Cerebellar cortex (tissue), 1 donor: Measurements from ENCODE around the gene RAPGEF1.
A peak's percentile ranks its signal among the peaks of the same experiment; 100 is the strongest.
"Not testable (repeated sequence)": the region's sequence is repeated elsewhere in the genome, so short reads cannot be mapped to it uniquely, and the experiment has no call there.

ENCODE experiments used
- DNase-seq: peaks from one replicate; pipeline ENCODE4 v3.0.0-alpha.2; 2015; ENCODE audit warnings: low spot score

RAPGEF1 gene

DNA sequence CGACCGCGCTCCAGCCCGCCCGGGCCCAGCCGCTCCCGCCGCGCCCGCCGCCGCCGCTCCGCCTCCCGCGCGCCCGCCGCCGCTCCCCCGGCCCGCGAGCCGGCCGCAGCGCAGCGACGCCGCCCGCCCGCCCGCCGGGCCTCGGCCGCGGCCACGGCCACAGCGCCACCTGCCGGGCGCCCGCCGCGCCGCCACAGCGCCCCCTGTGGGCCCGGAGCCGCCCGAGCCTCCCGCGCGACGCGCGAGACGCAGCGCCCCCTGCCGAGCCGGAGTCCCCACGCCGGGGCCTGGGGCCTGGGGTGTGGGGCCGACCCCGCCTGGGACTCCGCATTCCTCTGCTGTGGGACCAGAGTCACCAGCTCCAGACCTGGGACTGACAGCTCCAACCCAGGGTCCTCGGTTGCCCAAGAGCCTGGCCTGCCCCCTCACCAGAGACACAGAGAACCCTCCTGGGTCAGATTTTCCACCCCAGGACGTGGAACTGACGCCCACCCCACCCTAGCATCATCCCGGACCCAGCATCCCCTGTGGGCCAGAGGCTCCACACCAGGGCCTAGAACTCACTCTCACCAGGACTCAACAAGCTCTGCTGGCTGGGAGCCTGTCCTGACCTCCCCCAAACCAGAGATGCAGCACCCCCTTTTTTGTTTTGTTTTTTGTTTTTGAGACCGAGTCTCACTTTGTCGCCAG lies at the start of gene RAPGEF1:
Gene RAPGEF1 (minus strand): TSS at position 118 of the 690 bp plus-strand sequence. CDS start 246 bp downstream, outside the sequence.
- no peak for DNase-seq

DNA sequence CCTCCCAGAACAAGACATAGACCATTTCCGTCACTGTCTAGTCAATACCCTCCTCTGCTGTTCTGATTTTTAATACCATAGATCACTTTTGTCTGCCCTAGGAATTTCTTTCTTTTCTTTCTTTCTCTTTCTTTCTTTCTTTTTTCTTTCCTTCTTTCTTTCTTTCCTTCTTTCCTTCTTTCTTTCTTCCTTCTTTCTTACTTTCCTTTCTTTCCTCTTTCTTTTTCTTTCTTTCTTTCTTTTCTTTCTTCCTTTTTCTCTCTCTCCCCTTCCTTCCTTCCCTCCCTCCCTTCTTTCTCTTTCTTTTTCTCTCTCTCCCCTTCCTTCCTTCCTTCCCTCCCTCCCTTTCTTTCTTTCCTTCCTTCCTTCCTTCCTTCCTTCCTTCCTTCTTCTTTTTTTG lies 49.0 kb upstream of the RAPGEF1 start:
- DNase-seq = no peak

GRCh38 chr9:131787838-131788237 lies 48.0 kb upstream of the RAPGEF1 start:
- no peak for DNase-seq

GRCh38 chr9:131784748-131785501 lies 45.0 kb upstream of the RAPGEF1 start:
- DNase-seq = no peak

GRCh38 chr9:131781069-131781468 lies 41.2 kb upstream of the RAPGEF1 start:
- DNase-seq = no peak

DNA sequence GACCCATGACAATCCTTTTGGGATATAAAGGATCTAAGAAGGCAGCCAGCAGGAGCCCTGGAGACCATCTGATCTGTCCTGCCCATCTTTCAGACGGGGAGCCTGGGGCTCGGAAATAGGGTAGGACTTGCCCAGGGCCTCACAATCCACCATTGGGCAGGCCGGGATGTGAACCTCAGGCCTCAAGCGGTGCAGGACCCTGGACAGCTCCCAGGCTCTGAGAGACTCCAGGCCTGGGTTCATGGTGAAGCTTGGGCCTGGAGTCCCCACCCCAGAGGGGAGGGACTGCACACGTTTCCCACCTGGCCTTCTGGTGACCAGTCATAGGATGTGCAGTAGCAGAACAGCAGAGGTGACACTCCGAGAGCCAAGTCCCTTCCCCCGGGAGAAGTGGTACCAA lies 36.6 kb upstream of the RAPGEF1 start:
- DNase-seq = no peak

DNA sequence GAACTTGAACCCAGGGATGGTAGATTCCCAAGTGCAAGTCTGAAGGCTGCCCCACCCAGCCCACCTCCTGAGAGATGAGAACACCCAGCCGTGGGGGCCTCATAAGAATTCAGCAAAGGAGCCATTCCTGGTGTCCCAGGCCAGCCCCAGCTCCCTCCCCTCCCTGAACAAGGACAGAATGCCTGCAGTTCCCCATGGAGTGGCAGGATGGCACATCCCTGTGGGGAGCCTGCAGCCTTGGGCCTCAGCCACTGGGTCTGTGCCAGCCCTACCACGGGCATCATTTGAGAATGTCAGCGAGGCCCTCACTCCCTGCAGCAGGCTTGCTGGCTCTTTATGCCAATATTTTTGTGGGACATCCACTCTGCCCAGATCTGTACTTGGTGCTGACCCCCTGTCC lies 36.2 kb upstream of the RAPGEF1 start:
- peak; percentile 89 for DNase-seq

GRCh38 chr9:131774636-131775035 lies 34.8 kb upstream of the RAPGEF1 start:
- no peak for DNase-seq

GRCh38 chr9:131773911-131774379 lies 34.1 kb upstream of the RAPGEF1 start:
- DNase-seq = no peak

- no peak for DNase-seq
These were observed 33.1 kb upstream of the RAPGEF1 start for GRCh38 chr9:131772940-131773339.

DNA sequence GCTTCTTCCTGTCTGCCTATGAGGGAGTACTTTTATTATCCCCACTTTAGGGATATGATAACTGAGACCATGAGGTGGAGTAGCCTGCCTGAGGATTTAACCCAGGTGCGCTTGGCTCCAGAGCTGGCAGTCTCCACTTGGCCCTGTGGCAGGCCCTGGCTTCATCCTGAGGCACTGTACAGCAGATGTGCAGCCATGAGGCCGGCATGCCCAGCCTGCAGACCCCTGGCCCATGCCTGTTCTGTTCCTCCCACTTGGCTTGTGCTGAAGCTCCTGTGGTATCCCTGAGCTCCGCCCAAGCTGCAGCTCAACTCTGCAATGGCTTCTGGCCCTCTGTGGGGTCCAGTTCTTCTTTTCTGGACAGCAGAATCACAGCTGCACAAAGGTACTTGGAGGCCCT lies 31.8 kb upstream of the RAPGEF1 start:
- DNase-seq = no peak

DNA sequence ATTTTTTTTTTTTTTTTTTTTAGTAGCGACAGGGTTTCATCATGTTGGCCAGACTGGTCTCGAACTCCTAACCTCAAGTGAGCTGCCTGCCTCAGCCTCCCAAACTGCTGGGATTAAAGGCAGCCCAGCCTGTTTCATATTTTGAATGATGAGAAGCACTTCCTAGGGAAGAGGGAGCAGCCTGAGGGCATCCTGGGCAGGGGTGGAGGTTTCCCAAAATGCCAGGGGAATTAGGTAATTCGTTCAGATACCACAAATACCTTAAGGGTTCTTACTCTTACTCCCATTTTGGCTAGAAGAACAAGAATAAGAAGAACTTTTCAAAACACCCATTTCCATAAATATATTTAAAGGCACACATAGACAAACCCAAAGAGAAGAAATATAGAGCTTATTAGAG lies 29.5 kb upstream of the RAPGEF1 start:
- no peak for DNase-seq

DNA sequence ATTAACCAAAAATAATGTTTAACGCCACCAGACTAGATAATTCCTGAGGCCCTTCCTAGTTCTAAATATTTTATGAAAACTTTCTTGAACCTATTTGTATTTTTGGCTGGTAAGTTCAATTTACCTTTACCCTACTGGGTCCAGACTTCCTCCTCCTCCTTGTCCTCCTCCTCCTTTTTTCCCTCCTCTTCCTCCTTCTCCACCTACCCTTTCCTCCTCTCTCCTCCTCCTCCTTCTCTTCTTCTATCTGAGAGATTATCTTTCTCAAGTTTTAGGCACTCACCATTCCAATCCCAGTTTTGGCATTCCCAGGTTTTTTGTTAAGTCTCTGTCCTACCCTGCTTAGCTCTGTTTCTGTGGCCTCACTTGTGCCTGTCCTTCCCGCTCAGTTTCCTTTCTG lies 24.7 kb upstream of the RAPGEF1 start:
- DNase-seq = no peak

DNA sequence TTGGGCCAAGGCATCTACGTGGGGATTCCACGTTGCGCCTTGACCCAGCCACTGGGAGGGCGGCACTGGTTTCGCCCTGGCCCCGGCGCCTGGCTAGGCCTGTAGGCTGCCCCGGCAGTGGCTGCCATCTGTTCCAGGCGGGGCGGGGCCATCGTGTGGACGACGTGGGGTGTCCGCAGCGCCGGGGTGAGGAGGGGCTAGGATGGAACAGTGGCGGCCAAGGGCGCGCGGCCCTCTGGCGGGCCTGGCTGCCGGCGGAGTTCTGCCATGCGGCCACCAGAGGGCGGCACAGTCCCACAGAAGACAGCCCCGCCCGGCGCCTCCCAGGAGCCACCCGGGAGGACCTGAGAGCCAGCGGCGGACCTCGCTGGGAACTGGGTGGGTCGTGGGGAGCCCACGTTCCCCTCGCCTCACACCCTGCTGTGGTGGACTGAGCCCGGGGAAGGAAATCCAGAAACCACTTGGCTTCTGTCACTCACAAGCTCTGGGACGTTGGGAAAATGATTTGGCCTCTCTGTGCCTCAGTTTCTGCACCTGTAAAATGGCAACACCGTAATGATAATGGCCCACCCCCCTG lies 22.6 kb upstream of the RAPGEF1 start:
- peak; percentile 73 for DNase-seq

DNA sequence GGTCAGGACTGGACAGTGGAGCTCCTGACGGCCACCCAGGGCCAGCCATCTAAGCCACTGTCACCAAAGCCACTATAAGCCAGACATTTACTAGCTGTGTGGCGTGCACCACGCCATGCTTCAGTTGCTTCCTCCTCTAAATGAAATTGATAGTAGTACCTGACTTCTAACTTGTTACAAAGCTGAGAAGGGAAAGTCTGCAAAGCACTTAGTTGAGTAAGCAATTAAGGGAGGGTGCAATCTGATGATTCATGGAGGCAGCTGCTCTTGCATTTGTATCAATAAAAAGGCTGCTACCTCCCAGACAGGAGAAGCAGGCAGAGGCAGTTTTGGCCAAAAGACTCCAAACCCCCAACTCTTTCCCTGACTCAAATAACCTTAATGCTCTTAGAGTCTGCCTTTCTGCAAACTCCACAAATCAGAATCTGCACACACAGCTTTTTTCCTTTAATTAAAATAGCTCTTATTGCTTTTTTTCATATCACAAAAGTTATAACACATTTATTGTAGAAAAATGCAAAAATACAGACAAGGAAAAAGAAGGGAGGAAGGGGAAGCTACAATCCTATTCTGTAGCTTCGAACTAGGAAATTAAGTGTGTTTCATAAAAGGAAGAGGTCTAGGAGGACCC lies 19.3 kb upstream of the RAPGEF1 start:
- DNase-seq = no peak

GRCh38 chr9:131757549-131757948 lies 17.7 kb upstream of the RAPGEF1 start:
- no peak for DNase-seq

DNA sequence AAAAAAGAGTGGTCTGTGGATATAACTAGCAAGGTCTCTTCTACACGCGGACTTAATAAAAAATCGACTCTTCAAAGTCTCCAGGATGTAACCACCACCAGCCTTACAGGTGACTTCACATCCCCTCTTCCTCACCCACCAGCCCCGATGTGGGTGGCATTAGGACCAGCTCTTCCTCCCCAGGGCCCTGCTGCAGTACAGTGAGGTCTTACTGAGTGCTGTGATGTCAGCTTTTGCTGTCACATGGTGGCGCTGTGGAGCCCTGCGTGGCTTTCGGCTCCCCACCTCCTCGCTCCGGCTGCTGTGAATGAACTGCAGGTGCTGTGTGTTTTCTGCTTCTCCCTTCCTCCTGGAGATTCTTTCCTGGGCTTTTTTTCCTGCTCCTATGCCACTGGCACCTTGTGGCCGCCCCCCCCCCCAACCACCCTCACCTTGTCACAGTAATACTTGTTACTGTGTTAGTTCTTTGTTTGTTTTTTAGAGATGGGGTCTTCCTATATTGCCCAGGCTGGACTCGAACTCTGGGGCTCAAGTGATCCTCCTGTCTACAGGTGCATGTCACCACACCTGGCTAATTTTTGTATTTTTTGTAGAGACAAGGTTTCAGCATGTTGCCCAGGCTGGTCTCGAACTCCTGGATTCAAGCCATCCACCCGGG lies 15.8 kb upstream of the RAPGEF1 start:
- DNase-seq = peak; percentile 87

GRCh38 chr9:131754846-131755245 lies 15.0 kb upstream of the RAPGEF1 start:
- no peak for DNase-seq

DNA sequence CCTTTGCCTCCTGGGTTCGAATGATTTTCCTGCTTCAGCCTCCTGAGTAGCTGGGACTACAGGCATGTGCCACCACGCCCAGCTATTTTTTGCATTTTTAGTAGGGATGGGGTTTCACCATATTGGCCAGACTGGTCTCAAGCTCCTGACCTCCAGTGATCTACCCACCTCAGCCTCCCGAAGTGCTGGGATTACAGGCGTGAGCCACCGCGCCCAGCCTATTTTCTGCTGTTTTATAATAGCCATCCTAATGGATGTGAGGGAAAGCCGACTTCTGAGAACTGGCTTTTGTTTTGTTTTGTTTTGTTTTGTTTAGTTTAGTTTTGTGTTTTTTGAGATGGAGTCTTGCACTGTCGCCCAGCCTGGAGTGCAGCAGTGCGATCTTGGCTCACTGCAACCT lies 13.9 kb upstream of the RAPGEF1 start:
- not testable (repeated sequence) for DNase-seq

GRCh38 chr9:131752231-131752884 lies 12.5 kb upstream of the RAPGEF1 start:
- DNase-seq = no peak

DNA sequence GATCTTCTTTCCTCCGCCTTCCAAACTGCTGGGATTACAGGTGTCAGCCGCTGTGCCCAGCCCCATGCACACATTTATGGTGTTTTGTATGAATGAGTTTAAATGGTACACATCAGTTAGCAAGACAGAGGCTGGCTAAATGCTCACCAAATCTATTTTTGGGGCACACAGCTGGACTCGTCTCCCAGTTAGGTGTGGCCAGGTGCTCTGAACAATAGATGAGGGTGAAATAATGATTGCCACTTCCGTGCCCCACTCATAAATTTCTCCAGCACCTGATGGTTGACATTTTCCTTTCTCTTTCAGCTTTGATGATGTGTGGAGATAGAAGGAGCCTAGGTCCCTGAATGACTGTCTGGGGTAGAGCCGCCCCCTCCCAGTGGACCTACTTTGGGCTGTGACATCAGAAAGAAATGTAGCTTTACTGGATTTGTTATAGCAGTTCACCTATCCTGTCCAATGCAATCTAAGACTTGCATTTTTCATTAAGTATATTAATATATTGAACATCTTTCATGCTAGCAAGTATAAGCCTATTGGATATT lies 8.6 kb upstream of the RAPGEF1 start:
- DNase-seq = no peak
